ENCODE data around the gene EXOSC3. TPM values are rescaled to one million over a fixed set of nuclear protein-coding genes. Genes with fewer than 3 reads are reported as not detected.
"Not testable (repeated sequence)": the region's sequence is repeated elsewhere in the genome, so short reads cannot be mapped to it uniquely, and the experiment has no call there.

Gene EXOSC3
- total RNA-seq, 1 donor from 2014 or later, result 18.6 TPM

DNA sequence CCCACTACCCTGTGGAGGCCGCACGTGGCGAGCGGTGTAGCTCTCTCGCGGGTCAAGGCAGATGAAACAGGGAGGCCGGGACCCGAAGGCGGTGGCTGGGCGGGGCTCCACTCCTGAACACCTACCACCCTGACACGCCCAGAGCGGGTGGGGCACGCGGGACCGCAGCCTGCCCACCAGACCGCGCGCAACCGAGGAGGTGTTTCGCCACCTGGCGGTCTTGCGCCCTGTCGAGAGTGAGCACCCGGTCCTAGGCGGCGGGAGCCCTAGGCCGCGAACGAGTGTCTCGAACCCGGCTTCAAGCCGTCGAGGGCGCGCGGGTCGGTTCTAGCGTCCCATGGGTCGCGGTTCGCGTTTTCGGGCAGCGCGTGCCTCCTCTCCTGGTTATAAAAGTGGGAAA lies 2.2 kb upstream of the EXOSC3 start:
- ATAC-seq (ENCODE audit: poor library complexity), result no peak
- intact Hi-C loops (cut with DNase I), result no loop called here
- no peak for DNase-seq

DNA sequence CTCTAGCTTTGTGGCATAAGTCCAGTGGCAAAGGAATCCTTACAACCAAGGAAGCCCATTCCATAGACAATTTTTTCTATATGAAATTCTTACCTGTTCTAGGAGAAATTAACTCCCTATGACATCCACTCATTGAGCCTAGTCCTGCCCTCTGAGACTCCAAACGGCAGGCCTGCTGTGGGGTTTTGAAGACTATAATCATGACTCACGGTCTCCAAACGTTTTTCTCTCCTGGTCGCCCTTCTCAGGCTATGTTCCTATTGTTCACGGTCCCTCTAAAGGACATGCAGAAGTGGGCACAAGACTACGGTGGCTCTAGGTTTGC lies 611 bp downstream of the EXOSC3 start:
- intact Hi-C loops (cut with DNase I), result loop anchor here (2.0 kb wide), 1 partner anchor 15 kb away; no protein-coding TSS in a partner anchor
- ATAC-seq (ENCODE audit: poor library complexity), result no peak
- DNase-seq, result no peak

DNA sequence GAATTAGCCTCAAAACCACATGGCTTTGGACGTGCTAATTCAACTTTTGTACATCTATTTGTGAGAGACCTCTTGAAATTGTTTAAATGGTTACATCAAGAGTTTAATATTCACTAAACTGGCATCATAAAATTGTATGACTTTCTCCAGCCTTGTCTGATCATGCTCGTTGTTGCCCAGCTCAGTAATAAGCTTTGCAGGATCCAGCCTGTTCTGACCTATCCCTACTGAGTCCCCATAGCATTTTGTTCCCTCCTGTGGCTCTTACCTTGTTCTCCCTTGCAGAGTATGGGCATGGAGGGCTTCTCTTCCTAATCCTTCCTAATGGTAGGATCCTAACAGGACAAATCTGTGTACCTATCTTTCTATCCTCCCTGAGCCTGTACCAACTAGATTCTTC lies 6.3 kb downstream of the EXOSC3 start:
- ATAC-seq (ENCODE audit: poor library complexity) (no peak), DNase-seq (no peak)
- intact Hi-C loops (cut with DNase I), result no loop called here

DNA sequence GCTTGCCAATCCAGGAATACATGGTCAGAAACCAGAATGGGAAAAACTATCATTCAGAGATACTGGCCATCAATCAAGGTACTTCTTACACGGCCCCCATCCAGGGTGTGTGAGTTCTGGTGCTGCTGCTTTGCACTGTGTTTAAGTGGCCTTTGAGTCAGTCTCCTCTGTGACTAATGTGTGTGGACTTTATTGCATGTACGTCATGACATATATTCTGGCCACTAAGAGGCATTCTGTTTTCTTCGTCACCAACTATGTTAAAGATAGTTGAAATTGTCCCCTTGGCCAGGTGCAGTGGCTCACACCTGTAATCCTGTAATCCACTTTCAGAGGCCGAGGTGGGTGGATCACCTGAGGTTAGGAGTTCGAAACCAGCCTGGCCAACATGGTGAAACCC lies 8.5 kb downstream of the EXOSC3 start:
- DNase-seq (no peak), ATAC-seq (ENCODE audit: poor library complexity) (no peak)
- intact Hi-C loops (cut with DNase I), result no loop called here

DNA sequence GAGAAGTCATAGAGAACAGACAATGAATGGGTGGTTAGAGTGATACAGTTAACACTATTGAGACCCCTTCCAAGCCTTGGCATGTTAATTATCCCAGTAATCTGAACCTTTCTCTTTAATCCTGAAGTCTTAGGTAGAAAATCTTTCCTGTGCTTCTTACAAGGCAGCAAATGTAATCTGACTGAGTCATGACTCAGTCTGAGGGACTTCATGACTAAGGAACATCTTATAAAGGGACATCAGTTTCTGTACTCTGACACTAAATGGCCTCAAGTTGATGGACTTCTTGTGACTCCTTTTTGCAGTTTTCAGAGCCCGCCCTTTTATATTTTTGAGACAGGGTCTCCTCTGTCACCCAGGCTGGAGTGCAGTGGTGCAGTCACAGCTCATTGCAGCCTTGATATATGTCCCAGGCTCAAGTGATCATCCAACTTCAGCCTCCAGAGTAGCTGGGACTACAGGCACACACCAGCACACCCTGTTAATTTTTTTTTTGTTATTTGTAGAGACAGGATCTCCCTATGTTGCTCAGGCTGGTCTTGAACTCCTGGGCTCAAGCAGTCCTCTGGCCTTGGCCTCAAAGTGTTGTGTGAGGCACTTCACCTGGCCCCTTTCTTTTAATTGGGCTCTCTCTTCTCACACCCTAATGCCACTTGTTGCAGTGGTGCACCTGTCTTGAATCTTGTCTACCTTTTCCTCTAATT lies 9.5 kb downstream of the EXOSC3 start:
- DNase-seq (no peak), ATAC-seq (ENCODE audit: poor library complexity) (no peak)
- intact Hi-C loops (cut with DNase I), result no loop called here

DNA sequence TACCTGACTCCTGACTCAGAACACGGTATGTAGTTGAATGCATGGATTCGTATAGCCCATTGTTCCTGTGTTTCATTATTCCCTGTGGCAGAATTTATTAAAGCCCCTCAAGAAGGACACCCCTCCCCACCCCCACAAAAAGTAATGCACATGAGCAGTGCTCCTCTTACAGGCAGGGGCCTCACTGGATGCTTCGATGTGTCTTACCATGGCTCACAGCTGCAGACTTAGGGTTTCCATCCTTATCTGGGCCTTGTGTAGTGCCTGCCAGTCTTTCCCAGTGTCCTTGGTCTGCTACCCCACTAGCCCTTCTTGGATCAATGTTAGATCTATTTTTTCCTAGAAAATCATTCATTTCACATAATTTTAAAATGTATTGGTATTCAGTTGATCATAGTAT lies 14.9 kb downstream of the EXOSC3 start:
- intact Hi-C loops (cut with DNase I), result no loop called here
- ATAC-seq (ENCODE audit: poor library complexity) (no peak), DNase-seq (no peak)

DNA sequence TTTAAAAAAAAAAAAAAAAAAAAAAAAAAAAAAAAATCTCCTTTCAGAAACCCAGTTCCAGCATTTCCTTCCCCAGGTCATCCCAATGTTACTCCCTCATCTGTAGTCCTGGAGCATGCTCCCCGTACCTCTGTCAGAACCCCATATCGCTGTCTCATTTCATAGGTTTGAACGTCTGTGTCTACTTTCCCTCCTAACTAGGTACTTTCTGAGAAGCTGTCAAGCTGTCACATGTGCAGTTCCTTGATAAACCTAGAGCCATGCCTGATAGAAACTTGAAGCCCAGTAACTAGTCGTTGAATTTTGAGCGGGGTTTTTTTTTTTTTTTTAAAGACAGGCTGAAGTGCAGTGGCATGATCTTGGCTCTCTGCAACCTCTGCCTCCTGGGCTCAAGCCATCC lies 15.6 kb downstream of the EXOSC3 start:
- intact Hi-C loops (cut with DNase I), result no loop called here
- ATAC-seq (ENCODE audit: poor library complexity) (no peak), DNase-seq (no peak)

DNA sequence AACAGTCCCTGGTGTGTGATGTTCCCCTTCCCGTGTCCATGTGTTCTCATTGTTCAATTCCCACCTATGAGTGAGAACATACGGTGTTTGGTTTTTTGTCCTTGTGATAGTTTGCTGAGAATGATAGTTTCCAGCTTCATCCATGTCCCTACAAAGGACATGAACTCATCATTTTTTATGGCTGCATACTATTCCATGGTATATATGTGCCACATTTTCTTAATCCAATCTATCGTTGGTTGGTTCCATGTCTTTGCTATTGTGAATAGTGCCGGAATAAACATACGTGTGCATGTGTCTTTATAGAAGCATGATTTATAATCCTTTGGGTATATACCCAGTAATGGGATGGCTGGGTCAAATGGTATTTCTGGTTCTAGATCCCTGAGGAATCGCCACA lies 19.6 kb downstream of the EXOSC3 start:
- DNase-seq; ATAC-seq (ENCODE audit: poor library complexity); intact Hi-C loops (cut with DNase I): not testable (repeated sequence)

DNA sequence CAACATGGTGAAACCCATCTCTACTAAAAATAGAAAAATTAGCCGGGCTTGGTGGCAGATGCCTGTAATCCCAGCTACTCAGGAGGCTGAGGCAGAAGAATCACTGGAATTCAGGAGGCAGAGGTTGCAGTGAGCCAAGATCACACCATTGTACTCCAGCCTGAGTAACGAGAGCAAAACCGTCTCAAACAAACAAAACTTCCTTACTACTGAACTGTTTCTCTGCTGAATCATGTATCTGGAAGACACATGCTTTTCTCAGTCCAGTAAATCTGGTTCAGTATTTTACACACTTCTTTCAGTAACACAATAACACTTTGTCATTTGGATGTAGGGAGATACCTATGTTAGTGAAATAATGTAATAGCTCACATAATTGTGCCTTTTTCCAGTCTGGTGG lies 23.4 kb downstream of the EXOSC3 start:
- intact Hi-C loops (cut with DNase I), result no loop called here
- ATAC-seq (ENCODE audit: poor library complexity), result no peak
- no peak for DNase-seq

DNA sequence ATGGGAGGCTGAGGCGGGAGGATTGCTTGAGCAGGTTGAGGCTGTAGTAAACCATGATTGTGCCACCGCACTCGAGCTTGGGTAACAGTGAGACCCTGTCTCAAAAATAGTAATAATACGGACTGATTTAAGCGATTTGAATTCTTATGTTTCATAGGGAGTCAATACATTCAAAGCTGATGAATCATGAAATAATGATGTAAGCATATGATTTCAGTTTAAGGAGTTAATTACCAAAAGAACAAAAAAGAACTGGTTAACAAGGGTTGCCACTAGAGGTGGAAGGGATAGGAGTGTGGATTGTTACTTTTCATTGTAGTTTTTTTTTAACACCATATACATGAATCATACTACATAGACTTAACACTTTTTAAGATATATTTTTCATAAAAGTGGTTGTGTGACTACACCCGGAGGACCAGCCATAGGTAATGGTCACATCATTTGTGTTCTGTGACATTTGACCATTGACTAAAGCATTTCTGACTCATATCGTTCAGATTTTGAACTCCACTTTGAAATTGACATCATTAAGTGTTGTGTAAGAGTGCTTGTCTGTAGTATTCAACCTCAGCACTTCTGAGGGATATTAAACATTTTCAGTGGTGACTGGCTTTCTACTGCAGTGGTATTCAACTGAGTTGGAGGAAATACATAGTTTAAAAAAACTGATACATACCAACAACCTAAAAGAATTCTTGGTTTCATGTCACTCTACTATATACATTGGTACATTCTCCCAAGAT lies 24.3 kb downstream of the EXOSC3 start:
- DNase-seq, result no peak
- intact Hi-C loops (cut with DNase I), result no loop called here
- no peak for ATAC-seq (ENCODE audit: poor library complexity)

DNA sequence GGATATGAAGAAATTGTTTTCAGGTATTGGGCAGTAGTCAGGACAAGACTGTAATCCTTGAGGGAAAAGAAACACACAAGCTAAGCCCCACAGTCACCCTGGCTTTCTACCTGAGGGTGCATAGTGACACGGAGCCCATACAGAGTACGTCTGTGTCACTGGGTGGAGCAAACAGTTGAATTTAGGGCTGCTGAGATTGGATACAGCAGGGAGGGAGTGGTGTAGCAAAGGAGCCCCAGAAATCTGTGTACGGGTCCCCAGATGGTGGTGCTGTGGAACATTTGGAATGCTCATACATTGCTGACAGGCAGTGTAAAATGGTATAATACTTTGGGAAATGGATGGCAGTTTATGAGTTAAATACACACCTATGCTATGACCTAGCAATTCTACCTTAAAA lies 26.1 kb downstream of the EXOSC3 start:
- intact Hi-C loops (cut with DNase I), result loop anchor here (10.0 kb wide), 2 partner anchors 146 to 174 kb away; partner anchors contain the start of gene SLC25A51
- DNase-seq (no peak), ATAC-seq (ENCODE audit: poor library complexity) (no peak)

DNA sequence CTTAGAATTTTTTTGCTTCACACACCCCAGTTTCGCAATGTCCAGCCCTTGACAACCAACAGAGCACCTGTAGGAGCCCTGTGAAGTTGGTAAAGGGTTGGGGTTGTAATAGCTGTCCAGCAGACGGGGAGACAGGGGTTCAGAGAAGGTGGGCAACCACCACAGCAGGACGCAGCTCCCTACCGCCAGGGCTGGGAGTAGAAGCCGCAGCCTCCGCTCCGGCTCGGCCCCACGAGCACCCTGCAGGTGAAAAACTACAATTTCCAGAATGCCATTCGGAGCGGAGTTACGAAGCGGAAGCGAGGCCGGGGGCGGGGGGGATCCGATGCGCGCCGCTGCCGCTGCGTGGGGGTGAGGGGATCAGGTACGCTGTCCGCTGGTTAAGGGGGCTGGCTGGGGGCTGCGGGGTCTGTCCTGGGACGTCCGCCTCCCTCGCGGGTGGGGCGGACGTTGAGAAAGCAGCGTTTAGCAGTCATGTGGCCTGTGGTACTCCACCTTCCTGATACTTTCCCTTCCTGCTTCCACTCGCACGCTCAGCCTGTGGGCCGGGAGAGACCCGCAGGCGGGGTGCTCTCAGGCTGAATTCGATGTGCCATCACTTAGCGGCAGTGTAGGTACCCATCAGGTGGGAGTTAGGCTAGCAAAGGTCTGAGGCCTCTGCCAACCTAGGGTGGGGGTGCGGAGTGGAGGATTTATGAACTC lies 31.2 kb downstream of the EXOSC3 start, which contains the start of gene TRMT10B:
Gene TRMT10B (plus strand): TSS at position 317 of the 702 bp plus-strand sequence. CDS start 8,127 bp downstream, outside the sequence.
- ATAC-seq (ENCODE audit: poor library complexity), result peak; percentile 98
- intact Hi-C loops (cut with DNase I), result loop anchor here (10.0 kb wide), 2 partner anchors 151 to 169 kb away; partner anchors contain the start of gene SLC25A51
- peak; percentile 82 for DNase-seq

DNA sequence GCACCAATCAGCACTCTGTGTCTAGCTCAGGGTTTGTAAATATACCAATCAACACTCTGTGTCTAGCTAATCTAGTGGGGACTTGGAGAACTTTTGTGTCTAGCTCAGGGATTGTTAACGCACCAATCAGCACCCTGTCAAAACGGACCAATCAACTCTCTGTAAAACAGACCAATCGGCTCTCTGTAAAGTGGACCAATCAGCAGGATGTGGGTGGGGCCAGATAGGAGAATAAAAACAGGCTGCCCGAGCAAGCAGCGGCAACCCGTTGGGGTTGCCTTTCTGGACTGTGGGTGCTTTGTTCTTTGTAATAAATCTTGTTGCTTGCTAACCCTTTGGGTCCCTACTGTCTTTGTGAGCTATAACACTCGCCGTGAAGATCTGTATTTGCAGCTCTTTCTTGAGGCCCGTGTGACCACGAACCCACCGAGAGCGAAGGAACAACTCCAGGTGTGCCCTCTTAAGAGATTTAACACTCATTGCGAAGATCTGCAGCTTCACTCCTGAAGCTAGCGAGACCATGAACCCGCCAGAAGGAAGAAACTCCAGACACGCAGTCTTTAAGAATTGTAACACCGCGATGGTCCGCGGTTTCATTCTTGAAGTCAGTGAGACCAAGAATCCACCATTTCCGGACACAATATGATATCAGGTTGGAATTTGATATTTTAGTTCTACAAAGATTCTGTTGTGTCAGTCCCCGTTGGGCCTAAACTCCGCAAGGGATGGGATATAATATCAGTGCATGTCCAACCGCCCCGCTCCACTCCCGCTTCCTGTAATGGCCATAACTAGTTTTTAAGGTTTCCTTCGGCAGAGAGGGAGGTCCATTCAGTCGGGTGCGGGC lies 32.0 kb downstream of the EXOSC3 start:
- intact Hi-C loops (cut with DNase I), result loop anchor here (10.0 kb wide), 2 partner anchors 152 to 168 kb away; partner anchors contain the start of gene SLC25A51
- ATAC-seq (ENCODE audit: poor library complexity), result no peak
- no peak for DNase-seq

DNA sequence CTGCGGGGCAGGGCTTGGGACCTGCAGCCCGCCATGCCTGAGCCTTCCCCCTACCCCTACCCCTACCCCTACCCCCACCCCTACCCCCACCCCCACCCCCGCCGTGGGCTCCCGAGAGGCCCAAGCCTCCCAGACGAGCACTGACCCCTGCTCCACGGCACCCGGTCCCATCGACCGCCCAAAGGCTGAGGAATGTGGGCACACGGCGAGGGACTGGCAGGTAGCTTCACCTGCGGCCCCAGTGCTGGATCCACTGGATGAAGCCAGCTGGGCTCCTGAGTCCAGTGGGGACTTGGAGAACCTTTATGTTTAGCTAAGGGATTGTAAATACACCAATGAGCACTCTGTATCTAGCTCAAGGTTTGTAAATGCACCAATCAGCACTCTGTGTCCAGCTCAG lies 32.8 kb downstream of the EXOSC3 start:
- not testable (repeated sequence) for ATAC-seq (ENCODE audit: poor library complexity); DNase-seq
- intact Hi-C loops (cut with DNase I), result loop anchor here (10.0 kb wide), 2 partner anchors 153 to 167 kb away; partner anchors contain the start of gene SLC25A51

DNA sequence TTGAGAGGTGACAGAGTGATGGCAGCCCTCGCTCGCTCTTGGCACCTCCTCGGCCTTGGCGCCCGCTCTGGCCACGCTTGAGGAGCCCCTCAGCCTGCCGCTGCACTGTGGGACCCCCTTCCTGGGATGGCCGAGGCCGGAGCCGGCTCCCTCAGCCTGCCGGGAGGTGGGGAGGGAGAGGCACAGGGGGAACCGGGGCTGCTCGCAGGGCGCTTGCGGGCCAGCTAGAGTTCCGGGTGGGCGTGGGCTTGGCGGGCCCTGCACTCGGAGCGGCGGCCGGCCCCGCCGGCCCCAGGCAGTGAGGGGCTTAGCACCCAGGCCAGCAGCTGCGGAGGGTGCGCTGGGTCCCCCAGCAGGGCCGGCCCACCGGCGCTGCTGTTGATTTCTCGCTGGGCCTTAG lies 33.2 kb downstream of the EXOSC3 start:
- DNase-seq; ATAC-seq (ENCODE audit: poor library complexity): not testable (repeated sequence)
- intact Hi-C loops (cut with DNase I), result loop anchor here (10.0 kb wide), 2 partner anchors 153 to 167 kb away; partner anchors contain the start of gene SLC25A51

DNA sequence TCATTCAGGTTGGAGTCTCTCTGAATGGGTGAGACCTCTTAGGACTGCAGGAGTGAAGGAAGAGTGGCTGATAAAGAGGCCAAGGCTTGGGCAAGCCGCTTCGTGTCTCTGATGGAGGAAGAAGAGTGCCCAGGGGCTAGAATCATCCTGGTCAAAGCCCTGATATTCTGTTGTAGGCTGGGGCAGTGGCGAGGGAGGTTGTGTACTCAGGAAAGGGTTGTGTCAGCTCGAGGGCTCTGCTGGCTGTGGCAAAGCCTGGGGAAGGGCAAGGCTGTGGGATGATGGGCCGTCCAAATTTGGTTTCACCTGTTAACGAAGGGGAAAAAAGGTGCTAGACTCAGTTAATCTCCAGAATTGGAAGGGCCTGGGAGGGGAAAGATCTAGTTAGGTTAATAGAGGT lies 33.7 kb downstream of the EXOSC3 start:
- DNase-seq (no peak), ATAC-seq (ENCODE audit: poor library complexity) (no peak)
- intact Hi-C loops (cut with DNase I), result loop anchor here (10.0 kb wide), 2 partner anchors 154 to 166 kb away; partner anchors contain the start of gene SLC25A51

DNA sequence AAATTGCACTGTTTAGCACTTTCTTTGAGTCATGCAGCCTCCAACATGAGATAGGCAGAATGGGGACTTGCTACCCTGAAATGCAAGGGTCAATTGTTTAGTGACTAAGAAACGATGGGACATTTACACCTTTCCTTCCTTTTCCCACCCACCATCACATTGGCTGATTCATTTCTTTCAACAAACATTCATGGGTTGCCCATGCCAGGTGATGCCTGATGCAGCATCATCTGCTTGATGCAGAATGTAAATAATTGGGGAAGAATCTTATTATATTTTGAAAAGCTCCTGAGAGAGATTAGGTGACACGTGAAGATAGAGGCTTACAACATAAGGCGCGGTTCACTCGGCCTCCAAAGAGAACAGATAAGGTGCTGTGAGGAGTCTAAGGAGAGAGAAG lies 35.7 kb downstream of the EXOSC3 start:
- no peak for DNase-seq
- no peak for ATAC-seq (ENCODE audit: poor library complexity)
- intact Hi-C loops (cut with DNase I), result loop anchor here (10.0 kb wide), 2 partner anchors 54 to 636 kb away; no protein-coding TSS in a partner anchor

DNA sequence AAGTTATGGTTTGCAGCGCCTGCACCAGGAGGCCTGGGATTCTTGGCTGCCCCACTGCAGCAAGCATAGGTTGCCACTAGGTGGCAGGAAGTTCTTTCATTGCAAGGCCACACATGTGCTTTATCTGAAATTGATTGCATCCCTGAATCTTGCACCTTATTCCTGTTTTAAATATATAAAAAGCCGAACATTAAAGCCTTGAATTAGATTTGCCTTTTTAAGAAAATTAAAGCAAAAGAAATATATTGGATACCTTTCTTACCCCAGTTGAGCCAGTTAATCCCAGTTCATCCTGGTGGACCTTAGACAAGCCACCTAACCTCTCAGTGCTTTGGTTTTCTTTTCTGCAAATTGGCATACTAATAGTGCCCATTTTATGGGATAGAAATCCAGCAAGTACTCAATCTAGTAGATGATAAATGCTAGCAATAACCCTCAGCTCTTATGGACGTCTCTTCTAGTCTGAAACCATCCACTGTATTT lies 37.6 kb downstream of the EXOSC3 start:
- DNase-seq (no peak), ATAC-seq (ENCODE audit: poor library complexity) (peak; percentile 81)
- intact Hi-C loops (cut with DNase I), result loop anchor here (10.0 kb wide), 2 partner anchors 53 to 637 kb away; no protein-coding TSS in a partner anchor
